H9 (cell line): ENCODE results near the gene PLPP7. TPM values are rescaled to one million over a fixed set of nuclear protein-coding genes. Genes with fewer than 3 reads are reported as not detected.

ENCODE experiments used
- DNase-seq: peaks from one replicate; pipeline ENCODE4 v3.0.0-alpha.2; 2017
- H2AFZ ChIP-seq: one replicate; pipeline ENCODE4 v1.6.1; 2013; ENCODE audit warnings: mild to moderate bottlenecking, low read length, control low read depth, moderate library complexity
- H2AK5ac ChIP-seq: 2 replicates; pipeline ENCODE4 v1.6.1; 2013; ENCODE audit warnings: low read length, control low read depth, mixed read lengths; ENCODE audit not compliant: insufficient read length
- H2BK120ac ChIP-seq: one replicate; pipeline ENCODE4 v1.6.1; 2013; ENCODE audit warnings: low read depth, mild to moderate bottlenecking, low read length, control low read depth, inconsistent platforms; ENCODE audit not compliant: poor library complexity, severe bottlenecking
- H2BK12ac ChIP-seq: 2 replicates; pipeline ENCODE4 v1.6.1; 2013; ENCODE audit warnings: low read length, control low read depth, mixed read lengths, low read depth; ENCODE audit not compliant: insufficient read length
- H2BK15ac ChIP-seq: 2 replicates; pipeline ENCODE4 v1.6.1; 2013; ENCODE audit warnings: low read depth, low read length, control low read depth
- H2BK20ac ChIP-seq: one replicate; pipeline ENCODE4 v1.6.1; 2013; ENCODE audit warnings: low read depth, mild to moderate bottlenecking, low read length, control low read depth, inconsistent platforms; ENCODE audit not compliant: poor library complexity, severe bottlenecking
- H2BK5ac ChIP-seq: 2 replicates; pipeline ENCODE4 v1.6.1; 2013; ENCODE audit warnings: low read length, control low read depth, mixed read lengths; ENCODE audit not compliant: insufficient read length
- H3K14ac ChIP-seq: 2 replicates; pipeline ENCODE4 v1.6.1; 2013; ENCODE audit warnings: low read length, control low read depth; ENCODE audit not compliant: insufficient read depth
- H3K18ac ChIP-seq: 2 replicates; pipeline ENCODE4 v1.6.1; 2013; ENCODE audit warnings: low read depth, mild to moderate bottlenecking, mixed read lengths, low read length, control low read depth; ENCODE audit not compliant: insufficient read length
- H3K23ac ChIP-seq: 2 replicates; pipeline ENCODE4 v1.6.1; 2013; ENCODE audit warnings: low read length, control low read depth, mixed read lengths, low read depth; ENCODE audit not compliant: insufficient read length
- H3K23me2 ChIP-seq: 2 replicates; pipeline ENCODE4 v1.6.1; 2013; ENCODE audit warnings: low read depth, mild to moderate bottlenecking, mixed read lengths, low read length, control low read depth; ENCODE audit not compliant: insufficient read length, poor library complexity, severe bottlenecking
- H3K27ac ChIP-seq: 2 replicates; pipeline ENCODE4 v1.5.1; 2013; ENCODE audit warnings: low read length, control low read depth, mixed read lengths, low read depth; ENCODE audit not compliant: insufficient read length
- H3K27me3 ChIP-seq: 2 replicates; pipeline ENCODE4 v1.6.1; 2013; ENCODE audit warnings: low read length, control low read depth, inconsistent platforms; ENCODE audit not compliant: insufficient read depth
- H3K4ac ChIP-seq: 2 replicates; pipeline ENCODE4 v1.6.1; 2013; ENCODE audit warnings: low read depth, mild to moderate bottlenecking, control low read depth, inconsistent platforms, low read length, moderate library complexity
- H3K4me1 ChIP-seq: 2 replicates; pipeline ENCODE4 v1.6.1; 2013; ENCODE audit warnings: low read length, control low read depth, inconsistent platforms; ENCODE audit not compliant: insufficient read depth
- H3K4me2 ChIP-seq: 2 replicates; pipeline ENCODE4 v1.6.1; 2013; ENCODE audit warnings: low read length, control low read depth, mixed read lengths; ENCODE audit not compliant: insufficient read length, insufficient read depth
- H3K56ac ChIP-seq: 2 replicates; pipeline ENCODE4 v1.6.1; 2013; ENCODE audit warnings: low read depth, mild to moderate bottlenecking, mixed read lengths, low read length, control low read depth; ENCODE audit not compliant: insufficient read length
- H3K79me1 ChIP-seq: 2 replicates; pipeline ENCODE4 v1.6.1; 2013; ENCODE audit warnings: low read depth, mild to moderate bottlenecking, moderate library complexity, low read length, control low read depth, inconsistent platforms; ENCODE audit not compliant: insufficient read depth, poor library complexity, severe bottlenecking
- H3K79me2 ChIP-seq: 2 replicates; pipeline ENCODE4 v1.6.1; 2013; ENCODE audit warnings: low read length, control low read depth, inconsistent platforms; ENCODE audit not compliant: insufficient read depth
- H3K9ac ChIP-seq: 2 replicates; pipeline ENCODE4 v1.6.1; 2013; ENCODE audit warnings: low read length, control low read depth, mixed read lengths; ENCODE audit not compliant: insufficient read length; ENCODE audit errors: extremely low read depth
- H3K9me3 ChIP-seq: one replicate; pipeline ENCODE4 v1.6.1; 2013; ENCODE audit warnings: low read depth, low read length, inconsistent platforms; ENCODE audit not compliant: control insufficient read depth
- H3T11ph ChIP-seq: one replicate; pipeline ENCODE4 v1.6.1; 2013; ENCODE audit warnings: mild to moderate bottlenecking, low read length, control low read depth, inconsistent platforms
- H4K20me1 ChIP-seq: one replicate; pipeline ENCODE4 v1.6.1; 2013; ENCODE audit not compliant: control insufficient read depth, insufficient read length, insufficient read depth
- H4K5ac ChIP-seq: 2 replicates; pipeline ENCODE4 v1.6.1; 2013; ENCODE audit warnings: low read depth, mild to moderate bottlenecking, mixed read lengths, low read length, control low read depth; ENCODE audit not compliant: insufficient read length
- H4K8ac ChIP-seq: replicated peaks from 2 replicates; pipeline ENCODE4 v1.6.1; 2013; ENCODE audit warnings: low read length, control low read depth, mixed read lengths, low read depth; ENCODE audit not compliant: insufficient read length
- H4K91ac ChIP-seq: 2 replicates; pipeline ENCODE4 v1.6.1; 2013; ENCODE audit warnings: low read depth, mild to moderate bottlenecking, moderate library complexity, mixed read lengths, low read length, control low read depth; ENCODE audit not compliant: insufficient read length
- H3K27ac Mint-ChIP-seq, 3 experiments: 2 replicates in 2 of 3; 3 replicates in 1 of 3; pipeline ENCODE4 v1.8.0; 2020 to 2021; ENCODE audit warnings: mixed read lengths in 3 of 3, mild to moderate bottlenecking in 1 of 3, moderate library complexity in 1 of 3
- H3K27me3 Mint-ChIP-seq: 2 replicates; pipeline ENCODE4 v1.8.0; 2021; ENCODE audit warnings: low read depth, mild to moderate bottlenecking, moderate library complexity, mixed read lengths
- H3K36me3 Mint-ChIP-seq, 3 experiments: 2 replicates in 2 of 3; 3 replicates in 1 of 3; pipeline ENCODE4 v1.8.0; 2020 to 2021; ENCODE audit warnings: low read depth in 3 of 3, mixed read lengths in 3 of 3; ENCODE audit not compliant: insufficient read depth in 1 of 3
- H3K4me1 Mint-ChIP-seq, 2 experiments: 2 replicates each; pipeline ENCODE4 v1.8.0; 2020; ENCODE audit warnings: mixed read lengths in 2 of 2
- H3K4me3 Mint-ChIP-seq, 2 experiments: 2 replicates in 1 of 2; 3 replicates in 1 of 2; pipeline ENCODE4 v1.8.0; 2020 to 2021; ENCODE audit warnings: mild to moderate bottlenecking in 2 of 2, mixed read lengths in 2 of 2, moderate library complexity in 1 of 2
- H3K9me3 Mint-ChIP-seq, 2 experiments: 2 replicates in 1 of 2; 3 replicates in 1 of 2; pipeline ENCODE4 v1.8.0; 2020; ENCODE audit warnings: mild to moderate bottlenecking in 2 of 2, mixed read lengths in 2 of 2, moderate library complexity in 1 of 2
- WGBS: extraction: QIAGEN DNeasy Blood & Tissue Kit; methylation state at CpG from one replicate; pipeline ENCODE4 v1.1.7; 2013; ENCODE audit warnings: missing lambda C conversion rate, low lambda C conversion rate, mixed read lengths; ENCODE audit not compliant: insufficient read length; ENCODE audit errors: extremely low coverage; 5-methylcytosine and 5-hydroxymethylcytosine counted together
- total RNA-seq: library from RNA; stranded (reverse); gene quantifications from 2 replicates; pipeline ENCODE4 v1.2.1, GENCODE V29; 2021
- TF ChIP-seq, protein P1 (sequence below): fragments of 200-600 bp; sonication (generic); conservative IDR thresholded peaks from 3 replicates; pipeline ENCODE4 v1.8.0; 2021; ENCODE audit warnings: antibody characterized with exemption, mild to moderate bottlenecking

PLPP7 gene
- total RNA-seq, 1 experiment from 2014 or later: 1.9 TPM

DNA sequence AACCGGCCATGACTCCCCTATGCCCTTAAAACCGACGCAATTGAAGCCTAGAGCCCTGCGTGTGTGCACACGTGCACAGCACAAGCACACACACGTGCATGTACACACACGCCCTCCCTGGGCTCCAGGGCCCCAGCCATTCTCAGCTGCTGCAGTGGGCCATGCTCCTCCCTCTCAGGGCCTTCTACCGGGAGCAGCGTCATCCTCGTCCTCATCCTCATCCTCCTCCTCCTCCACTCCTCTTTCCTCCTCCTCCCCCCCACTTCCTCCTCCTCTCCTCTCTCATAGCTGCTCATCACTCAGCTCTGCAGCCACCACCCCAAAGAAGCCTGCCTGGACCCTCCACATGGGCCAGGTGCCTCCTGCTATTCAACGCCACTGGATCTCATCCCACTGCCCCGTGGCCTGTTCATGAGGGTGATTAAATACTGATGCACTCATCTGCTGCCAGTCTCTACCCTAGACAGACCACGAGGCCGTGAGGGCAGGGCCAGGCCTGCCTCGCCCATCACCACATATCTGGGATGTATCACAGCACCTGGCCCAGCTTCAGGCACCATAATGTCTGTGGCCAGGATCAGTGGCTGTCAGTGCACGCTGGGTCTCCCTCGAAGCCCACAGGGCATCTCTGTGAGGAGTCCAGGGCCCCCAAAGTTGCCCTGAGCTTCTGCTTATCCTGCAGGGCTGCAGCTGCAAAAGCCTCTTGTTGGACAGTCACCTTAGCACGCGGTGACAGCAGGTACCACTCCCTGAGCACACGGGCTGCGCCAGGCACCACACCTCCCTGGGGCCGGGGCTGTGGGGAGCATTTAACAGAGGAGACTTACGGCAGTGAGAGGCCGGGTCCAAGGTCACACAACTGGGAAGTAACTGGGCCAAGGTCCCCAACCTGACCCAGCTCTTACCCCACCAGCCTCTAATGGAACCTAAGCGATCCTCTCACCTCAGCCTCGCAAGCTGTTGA lies 23.0 kb upstream of the PLPP7 start:
- no peak overlapping the region for H3K4ac ChIP-seq
- H3K27me3 ChIP-seq: no peaks in the 10 kb centered on the region
- no peak overlapping the region for H3K27ac ChIP-seq
- no peak overlapping the region for H3T11ph ChIP-seq
- no peak overlapping the region for H3K56ac ChIP-seq
- Mint-ChIP-seq H3K36me3 (no peaks in the 10 kb centered on the region), H3K4me3 (no peak overlapping the region; a peak in 1 of 5 replicates), H3K27me3 (no peaks in the 10 kb centered on the region), H3K27ac (peak overlapping the region in 1 of 3 experiments; percentile 2; a peak in 2 of 7 replicates), H3K9me3 (no peaks in the 10 kb centered on the region), H3K4me1 (peaks cover 10 to 18% of the 10 kb centered on the region in 2 experiments)
- no peak for DNase-seq
- H4K8ac ChIP-seq: no peak overlapping the region
- no CpG with 5 or more reads among the region's 26 CpGs for WGBS
- H3K79me1 ChIP-seq: no peaks in the 10 kb centered on the region
- TF ChIP-seq, protein P1, sequence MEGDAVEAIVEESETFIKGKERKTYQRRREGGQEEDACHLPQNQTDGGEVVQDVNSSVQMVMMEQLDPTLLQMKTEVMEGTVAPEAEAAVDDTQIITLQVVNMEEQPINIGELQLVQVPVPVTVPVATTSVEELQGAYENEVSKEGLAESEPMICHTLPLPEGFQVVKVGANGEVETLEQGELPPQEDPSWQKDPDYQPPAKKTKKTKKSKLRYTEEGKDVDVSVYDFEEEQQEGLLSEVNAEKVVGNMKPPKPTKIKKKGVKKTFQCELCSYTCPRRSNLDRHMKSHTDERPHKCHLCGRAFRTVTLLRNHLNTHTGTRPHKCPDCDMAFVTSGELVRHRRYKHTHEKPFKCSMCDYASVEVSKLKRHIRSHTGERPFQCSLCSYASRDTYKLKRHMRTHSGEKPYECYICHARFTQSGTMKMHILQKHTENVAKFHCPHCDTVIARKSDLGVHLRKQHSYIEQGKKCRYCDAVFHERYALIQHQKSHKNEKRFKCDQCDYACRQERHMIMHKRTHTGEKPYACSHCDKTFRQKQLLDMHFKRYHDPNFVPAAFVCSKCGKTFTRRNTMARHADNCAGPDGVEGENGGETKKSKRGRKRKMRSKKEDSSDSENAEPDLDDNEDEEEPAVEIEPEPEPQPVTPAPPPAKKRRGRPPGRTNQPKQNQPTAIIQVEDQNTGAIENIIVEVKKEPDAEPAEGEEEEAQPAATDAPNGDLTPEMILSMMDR: no peak
- no peak overlapping the region; the same call in 1 of the 2 replicates for H3K14ac ChIP-seq
- H2BK5ac ChIP-seq: peak overlapping the region; percentile 70
- H2AK5ac ChIP-seq: no peak overlapping the region
- H3K9ac ChIP-seq: no peak overlapping the region
- H3K23ac ChIP-seq: no peak overlapping the region
- H4K91ac ChIP-seq: no peak overlapping the region
- no peak overlapping the region for H3K18ac ChIP-seq
- no peaks in the 10 kb centered on the region for H3K79me2 ChIP-seq
- no peaks in the 10 kb centered on the region for H3K9me3 ChIP-seq
- no peak overlapping the region for H2BK20ac ChIP-seq
- no peaks in the 10 kb centered on the region; the same call in 1 of the 2 replicates for H3K4me1 ChIP-seq
- H3K4me2 ChIP-seq: no peak overlapping the region
- H2AFZ ChIP-seq: no peak overlapping the region
- H2BK15ac ChIP-seq: no peak overlapping the region
- no peak overlapping the region for H4K5ac ChIP-seq
- H2BK12ac ChIP-seq: no peak overlapping the region
- H4K20me1 ChIP-seq: no peaks in the 10 kb centered on the region
- no peak overlapping the region for H2BK120ac ChIP-seq
- H3K23me2 ChIP-seq: no peaks in the 10 kb centered on the region
